ENCODE measurements around the gene OR2A25. TPM values are rescaled to one million over a fixed set of nuclear protein-coding genes. Genes with fewer than 3 reads are reported as not detected.

OR2A25 gene
- total and polyA plus RNA-seq, 10 of the 15 experiments (the other 5 are each of a cell fraction or from before 2014, with no cell fraction given) = not detected

GRCh38 chr7:144038887-144039286 lies 30.7 kb upstream of the OR2A25 start:
- WGBS (ENCODE audit: insufficient coverage, insufficient replicate concordance, low lambda C conversion rate, missing lambda C conversion rate) = 12% methylated on average over 4 of the region's 4 CpGs
- ChIA-PET CTCF (no interaction called here), RAD21 (ENCODE audit: unreplicated experiment) (no interaction called here), POLR2A (no interaction called here), SMC1A (ENCODE audit: uncharacterized antibody, unreplicated experiment) (interaction anchor here (0.9 kb wide), 1 partner anchor 89 kb away, joined by 3 read pairs; no protein-coding TSS in a partner anchor)
- Histone ChIP-seq H3K36me3 (ENCODE audit: control insufficient read depth in 2 of 2, insufficient read depth in 2 of 2, low read length in 1 of 2) (no peaks in the 10 kb centered on the region), H3K27ac (ENCODE audit: control insufficient read depth, insufficient read depth) (no peak overlapping the region), H2AFZ (ENCODE audit: control insufficient read depth, low read depth, low read length) (no peak overlapping the region), H4K20me1 (ENCODE audit: control insufficient read depth, insufficient read depth) (no peaks in the 10 kb centered on the region), H3K9ac (ENCODE audit: control insufficient read depth, insufficient read depth, low read length) (no peak overlapping the region), H3K9me3 (replicated peaks; ENCODE audit: control insufficient read depth, insufficient read depth, low read length) (no peaks in the 10 kb centered on the region), H3K27me3 (replicated peaks in 1 of 2; ENCODE audit: control insufficient read depth in 2 of 2, insufficient read depth in 2 of 2, low read length in 1 of 2) (no peaks in the 10 kb centered on the region), H3K4me3 (no peak overlapping the region), H3K79me2 (ENCODE audit: control insufficient read depth, insufficient read depth, low read length) (no peaks in the 10 kb centered on the region), H3K4me1 (ENCODE audit: control insufficient read depth, insufficient read depth, low read length) (no peaks in the 10 kb centered on the region), H3K4me2 (ENCODE audit: control insufficient read depth, insufficient read depth) (no peak overlapping the region)
- in situ Hi-C loops (cut with MboI) (no loop called here), intact Hi-C loops (cut with micrococcal nuclease; ENCODE audit: unreplicated experiment) (no loop called here)
- no peak for DNase-seq (ENCODE audit: low read depth, low spot score)
- FAIRE-seq = no peak
- ATAC-seq = no peak
- no TSS peak for BruUV-seq (replicated peaks)
- TF ChIP-seq KAT2A (conservative IDR thresholded peaks at IDR 0.05; ENCODE audit: control insufficient read depth, low read depth, low read length) (no peak), BCL11A (IDR thresholded peaks at IDR 0.05; ENCODE audit: low read depth, low read length) (no peak), ELK1 (IDR thresholded peaks at IDR 0.05; ENCODE audit: low read depth, low read length) (no peak), MTA3 (IDR thresholded peaks at IDR 0.05; ENCODE audit: borderline replicate concordance, low read length) (no peak), USF2 (IDR thresholded peaks at IDR 0.05; ENCODE audit: borderline replicate concordance, low read depth, low read length) (no peak), MEF2A (IDR thresholded peaks at IDR 0.05; ENCODE audit: insufficient read depth, low read depth, low read length) (no peak), IRF3 (IDR thresholded peaks at IDR 0.05) (no peak), ATF2 (IDR thresholded peaks at IDR 0.05; ENCODE audit: low read length) (no peak), BRCA1 (IDR thresholded peaks at IDR 0.05; ENCODE audit: low read depth, low read length) (no peak), TBL1XR1 (IDR thresholded peaks at IDR 0.05; ENCODE audit: low read depth, low read length) (no peak), E4F1 (IDR thresholded peaks at IDR 0.05; ENCODE audit: borderline replicate concordance, partially characterized antibody) (no peak), HDAC6 (IDR thresholded peaks at IDR 0.05; ENCODE audit: unreplicated experiment) (no peak), NR2F1 (conservative IDR thresholded peaks at IDR 0.05) (no peak), ATF7 (IDR thresholded peaks at IDR 0.05; ENCODE audit: low read depth) (no peak), EP300 (IDR thresholded peaks at IDR 0.05; ENCODE audit: borderline replicate concordance in 1 of 2, control insufficient read depth in 1 of 2, low read depth in 2 of 2, low read length in 2 of 2) (no peak)
- TF ChIP-seq, protein P1, sequence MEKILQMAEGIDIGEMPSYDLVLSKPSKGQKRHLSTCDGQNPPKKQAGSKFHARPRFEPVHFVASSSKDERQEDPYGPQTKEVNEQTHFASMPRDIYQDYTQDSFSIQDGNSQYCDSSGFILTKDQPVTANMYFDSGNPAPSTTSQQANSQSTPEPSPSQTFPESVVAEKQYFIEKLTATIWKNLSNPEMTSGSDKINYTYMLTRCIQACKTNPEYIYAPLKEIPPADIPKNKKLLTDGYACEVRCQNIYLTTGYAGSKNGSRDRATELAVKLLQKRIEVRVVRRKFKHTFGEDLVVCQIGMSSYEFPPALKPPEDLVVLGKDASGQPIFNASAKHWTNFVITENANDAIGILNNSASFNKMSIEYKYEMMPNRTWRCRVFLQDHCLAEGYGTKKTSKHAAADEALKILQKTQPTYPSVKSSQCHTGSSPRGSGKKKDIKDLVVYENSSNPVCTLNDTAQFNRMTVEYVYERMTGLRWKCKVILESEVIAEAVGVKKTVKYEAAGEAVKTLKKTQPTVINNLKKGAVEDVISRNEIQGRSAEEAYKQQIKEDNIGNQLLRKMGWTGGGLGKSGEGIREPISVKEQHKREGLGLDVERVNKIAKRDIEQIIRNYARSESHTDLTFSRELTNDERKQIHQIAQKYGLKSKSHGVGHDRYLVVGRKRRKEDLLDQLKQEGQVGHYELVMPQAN (conservative IDR thresholded peaks at IDR 0.05) = no peak

Measured in GM12878 (cell line).